Measurements from ENCODE around the gene NEDD4L.
A peak's percentile ranks its signal among the peaks of the same experiment; 100 is the strongest.

NEDD4L gene

DNA sequence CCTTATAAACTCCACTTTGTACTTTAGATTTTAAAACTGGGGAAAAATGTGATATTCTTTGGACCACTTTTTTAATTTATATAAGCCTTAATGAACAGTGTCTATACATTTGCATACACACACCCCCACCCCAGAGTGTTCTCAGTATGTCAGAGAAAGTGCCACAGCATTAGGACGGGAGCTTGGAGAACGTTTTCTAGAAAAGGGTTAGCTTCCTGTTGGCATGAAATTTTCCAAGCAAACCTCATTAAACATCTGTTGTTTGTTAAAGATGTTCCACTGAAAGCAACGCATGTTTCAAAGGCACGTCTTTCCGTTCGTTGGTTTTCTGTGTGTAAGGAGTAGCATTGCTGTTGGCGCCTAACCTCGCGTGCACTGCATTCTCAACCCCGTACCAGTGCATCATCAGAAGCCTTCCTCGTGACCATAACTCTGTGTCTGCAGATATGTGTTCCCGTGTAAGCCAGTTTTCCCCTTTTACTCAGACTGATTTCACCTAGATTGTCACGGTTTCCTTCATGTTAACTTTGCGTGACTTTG is 356.4 kb downstream of the NEDD4L start:
- Histone ChIP-seq H3K4me1 (no peaks in the 10 kb centered on the region), H3K4me3 (ENCODE audit: low read depth, low read length) (no peak overlapping the region), H3K36me3 (no peaks in the 10 kb centered on the region), H3K27me3 (no peaks in the 10 kb centered on the region), H3K9me3 (no peaks in the 10 kb centered on the region)
- DNase-seq = no peak
- TF ChIP-seq, protein P1, sequence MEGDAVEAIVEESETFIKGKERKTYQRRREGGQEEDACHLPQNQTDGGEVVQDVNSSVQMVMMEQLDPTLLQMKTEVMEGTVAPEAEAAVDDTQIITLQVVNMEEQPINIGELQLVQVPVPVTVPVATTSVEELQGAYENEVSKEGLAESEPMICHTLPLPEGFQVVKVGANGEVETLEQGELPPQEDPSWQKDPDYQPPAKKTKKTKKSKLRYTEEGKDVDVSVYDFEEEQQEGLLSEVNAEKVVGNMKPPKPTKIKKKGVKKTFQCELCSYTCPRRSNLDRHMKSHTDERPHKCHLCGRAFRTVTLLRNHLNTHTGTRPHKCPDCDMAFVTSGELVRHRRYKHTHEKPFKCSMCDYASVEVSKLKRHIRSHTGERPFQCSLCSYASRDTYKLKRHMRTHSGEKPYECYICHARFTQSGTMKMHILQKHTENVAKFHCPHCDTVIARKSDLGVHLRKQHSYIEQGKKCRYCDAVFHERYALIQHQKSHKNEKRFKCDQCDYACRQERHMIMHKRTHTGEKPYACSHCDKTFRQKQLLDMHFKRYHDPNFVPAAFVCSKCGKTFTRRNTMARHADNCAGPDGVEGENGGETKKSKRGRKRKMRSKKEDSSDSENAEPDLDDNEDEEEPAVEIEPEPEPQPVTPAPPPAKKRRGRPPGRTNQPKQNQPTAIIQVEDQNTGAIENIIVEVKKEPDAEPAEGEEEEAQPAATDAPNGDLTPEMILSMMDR (IDR thresholded peaks at IDR 0.05; ENCODE audit: low read depth, low read length) = no peak

GRCh38 chr18:58401191-58401590 is 357.2 kb downstream of the NEDD4L start:
- H3K4me3 ChIP-seq (ENCODE audit: low read depth, low read length) = no peak overlapping the region
- H3K9me3 ChIP-seq = no peaks in the 10 kb centered on the region
- TF ChIP-seq, protein P1 (IDR thresholded peaks at IDR 0.05; ENCODE audit: low read depth, low read length) = no peak
- H3K4me1 ChIP-seq = no peaks in the 10 kb centered on the region
- no peak for DNase-seq
- no peaks in the 10 kb centered on the region for H3K36me3 ChIP-seq
- no peaks in the 10 kb centered on the region for H3K27me3 ChIP-seq

DNA sequence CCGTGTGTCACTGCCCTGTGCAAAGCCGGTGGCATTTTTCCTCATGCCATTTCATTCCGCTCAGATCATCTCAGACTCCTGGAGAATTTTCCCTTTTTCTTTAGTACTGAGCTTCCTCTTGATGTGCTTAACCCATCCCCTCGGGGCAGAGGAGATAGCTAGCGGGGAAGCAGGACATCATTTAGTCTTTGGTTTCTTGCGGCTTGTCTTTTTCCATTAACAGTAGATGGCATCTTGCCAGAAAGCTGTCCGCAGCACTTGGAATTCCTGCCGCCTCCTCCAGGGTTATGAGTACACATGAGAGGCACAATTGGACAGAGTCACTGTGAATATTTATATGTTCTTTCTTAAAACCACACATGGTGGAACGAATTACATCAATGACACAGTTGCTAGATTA is 358.2 kb downstream of the NEDD4L start:
- DNase-seq = peak; percentile 16
- no peaks in the 10 kb centered on the region for H3K36me3 ChIP-seq
- H3K4me1 ChIP-seq = no peaks in the 10 kb centered on the region
- H3K27me3 ChIP-seq = no peaks in the 10 kb centered on the region
- no peaks in the 10 kb centered on the region for H3K9me3 ChIP-seq
- TF ChIP-seq, protein P1 (IDR thresholded peaks at IDR 0.05; ENCODE audit: low read depth, low read length) = no peak
- H3K4me3 ChIP-seq (ENCODE audit: low read depth, low read length) = no peak overlapping the region

DNA sequence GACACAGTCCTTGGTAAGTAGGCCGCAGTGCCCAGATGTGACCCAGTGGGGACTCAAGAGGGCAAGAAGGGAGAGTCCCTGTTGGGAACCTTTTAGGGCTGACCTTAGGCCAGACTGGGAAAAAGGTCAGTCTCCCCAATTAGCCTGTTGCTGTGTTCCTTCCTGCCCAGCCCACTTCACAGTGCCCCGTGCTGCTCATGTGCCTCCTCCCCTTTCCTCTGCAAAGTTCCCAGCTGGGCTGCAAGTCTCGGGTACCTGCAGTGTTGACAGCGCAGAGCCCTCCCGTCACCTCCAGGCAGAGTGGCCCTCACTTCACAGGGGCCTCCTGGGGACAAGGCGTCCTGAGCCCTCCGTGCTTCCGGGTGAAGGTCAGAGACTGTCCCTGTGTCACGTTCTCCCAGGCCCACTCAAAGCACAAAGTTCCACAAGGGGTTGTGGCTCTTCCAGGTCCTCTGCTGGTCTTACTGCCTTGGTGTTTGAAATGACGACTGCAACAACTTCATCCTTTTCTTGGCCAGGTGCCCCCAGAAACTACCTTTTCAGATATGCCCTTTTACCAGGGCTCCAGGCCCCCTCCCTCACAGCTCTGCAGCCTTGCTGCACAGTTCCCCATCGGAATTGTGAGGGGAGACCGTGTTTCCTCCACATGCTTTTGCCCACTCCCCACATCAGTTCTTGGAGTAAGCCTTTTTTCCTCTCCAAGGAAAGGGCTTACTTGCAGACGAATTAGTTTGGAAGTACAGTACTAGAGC is 359.1 kb downstream of the NEDD4L start:
- Histone ChIP-seq H3K9me3 (no peaks in the 10 kb centered on the region), H3K27me3 (no peaks in the 10 kb centered on the region), H3K4me3 (ENCODE audit: low read depth, low read length) (no peak overlapping the region), H3K36me3 (no peaks in the 10 kb centered on the region), H3K4me1 (no peaks in the 10 kb centered on the region)
- TF ChIP-seq, protein P1 (IDR thresholded peaks at IDR 0.05; ENCODE audit: low read depth, low read length) = no peak
- no peak for DNase-seq

GRCh38 chr18:58403799-58404455 is 359.9 kb downstream of the NEDD4L start:
- no peaks in the 10 kb centered on the region for H3K4me1 ChIP-seq
- TF ChIP-seq, protein P1 (IDR thresholded peaks at IDR 0.05; ENCODE audit: low read depth, low read length) = no peak
- DNase-seq = no peak
- no peak overlapping the region for H3K4me3 ChIP-seq (ENCODE audit: low read depth, low read length)
- no peaks in the 10 kb centered on the region for H3K9me3 ChIP-seq
- no peaks in the 10 kb centered on the region for H3K27me3 ChIP-seq
- no peaks in the 10 kb centered on the region for H3K36me3 ChIP-seq
